ENCODE measurements around the gene GALNT18. TPM values are rescaled to one million over a fixed set of nuclear protein-coding genes. Genes with fewer than 3 reads are reported as not detected.

The GALNT18 gene
- total and polyA plus RNA-seq, 2 experiments from 2014 or later: 4.3 to 10.8 TPM

DNA sequence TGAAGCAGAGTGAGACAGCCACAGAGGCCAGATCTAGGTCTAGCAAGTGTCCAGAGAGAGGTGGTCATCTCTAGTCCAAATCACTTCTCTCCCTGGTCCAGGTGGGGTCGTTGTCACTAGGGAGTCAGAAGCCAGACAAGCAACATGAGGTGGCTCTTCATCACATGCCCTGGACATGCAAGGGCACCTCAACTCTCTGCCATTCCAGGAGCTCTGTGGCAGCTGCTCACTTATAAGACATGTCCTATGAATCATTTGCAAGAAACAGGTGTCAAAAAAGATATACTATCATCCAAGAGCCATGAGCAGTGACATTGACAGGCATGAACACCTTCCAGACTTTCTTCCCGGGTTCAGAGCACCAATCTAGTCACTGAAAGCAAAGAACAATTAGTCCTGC, 130.8 kb downstream of the GALNT18 start (continued):
- TF ChIP-seq, protein P1, sequence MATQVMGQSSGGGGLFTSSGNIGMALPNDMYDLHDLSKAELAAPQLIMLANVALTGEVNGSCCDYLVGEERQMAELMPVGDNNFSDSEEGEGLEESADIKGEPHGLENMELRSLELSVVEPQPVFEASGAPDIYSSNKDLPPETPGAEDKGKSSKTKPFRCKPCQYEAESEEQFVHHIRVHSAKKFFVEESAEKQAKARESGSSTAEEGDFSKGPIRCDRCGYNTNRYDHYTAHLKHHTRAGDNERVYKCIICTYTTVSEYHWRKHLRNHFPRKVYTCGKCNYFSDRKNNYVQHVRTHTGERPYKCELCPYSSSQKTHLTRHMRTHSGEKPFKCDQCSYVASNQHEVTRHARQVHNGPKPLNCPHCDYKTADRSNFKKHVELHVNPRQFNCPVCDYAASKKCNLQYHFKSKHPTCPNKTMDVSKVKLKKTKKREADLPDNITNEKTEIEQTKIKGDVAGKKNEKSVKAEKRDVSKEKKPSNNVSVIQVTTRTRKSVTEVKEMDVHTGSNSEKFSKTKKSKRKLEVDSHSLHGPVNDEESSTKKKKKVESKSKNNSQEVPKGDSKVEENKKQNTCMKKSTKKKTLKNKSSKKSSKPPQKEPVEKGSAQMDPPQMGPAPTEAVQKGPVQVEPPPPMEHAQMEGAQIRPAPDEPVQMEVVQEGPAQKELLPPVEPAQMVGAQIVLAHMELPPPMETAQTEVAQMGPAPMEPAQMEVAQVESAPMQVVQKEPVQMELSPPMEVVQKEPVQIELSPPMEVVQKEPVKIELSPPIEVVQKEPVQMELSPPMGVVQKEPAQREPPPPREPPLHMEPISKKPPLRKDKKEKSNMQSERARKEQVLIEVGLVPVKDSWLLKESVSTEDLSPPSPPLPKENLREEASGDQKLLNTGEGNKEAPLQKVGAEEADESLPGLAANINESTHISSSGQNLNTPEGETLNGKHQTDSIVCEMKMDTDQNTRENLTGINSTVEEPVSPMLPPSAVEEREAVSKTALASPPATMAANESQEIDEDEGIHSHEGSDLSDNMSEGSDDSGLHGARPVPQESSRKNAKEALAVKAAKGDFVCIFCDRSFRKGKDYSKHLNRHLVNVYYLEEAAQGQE (IDR thresholded peaks at IDR 0.05; ENCODE audit: unreplicated experiment): no peak

DNA sequence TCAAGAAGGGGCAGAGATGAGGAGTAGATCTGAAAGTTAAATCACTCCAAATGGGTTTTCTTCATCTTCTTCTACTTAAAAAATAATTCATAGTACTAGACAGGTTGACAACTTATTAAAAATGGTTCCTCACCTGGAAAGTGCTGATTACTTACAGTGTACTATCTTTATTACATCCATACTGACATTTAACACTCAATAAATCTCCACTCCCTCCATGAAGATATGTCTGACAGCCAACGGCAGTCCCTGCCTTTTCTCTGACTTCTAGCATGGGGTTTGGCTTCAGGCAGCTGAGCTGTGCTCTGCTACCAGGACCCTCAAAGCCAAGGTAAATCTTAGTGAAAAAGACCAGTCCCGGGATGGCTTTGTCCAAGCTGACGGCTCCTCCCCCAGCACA, 135.4 kb downstream of the GALNT18 start:
- DNase-seq (ENCODE audit: low spot score): no peak
- Histone ChIP-seq H3K27ac (ENCODE audit: low read depth) (no peak overlapping the region), H3K79me2 (replicated peaks; ENCODE audit: insufficient read depth) (no peaks in the 10 kb centered on the region), H3K36me3 (ENCODE audit: insufficient read depth) (no peaks in the 10 kb centered on the region), H3K4me1 (ENCODE audit: insufficient read depth) (no peaks in the 10 kb centered on the region), H2AFZ (no peak overlapping the region), H3K27me3 (ENCODE audit: insufficient read depth) (no peaks in the 10 kb centered on the region), H3K9me2 (ENCODE audit: insufficient read depth) (peaks cover 12% of the 10 kb centered on the region; the same call in 1 of the 2 replicates), H3F3A (replicated peaks; ENCODE audit: low read depth) (no peaks in the 10 kb centered on the region), H3K4me3 (no peak overlapping the region), H3K4me2 (no peak overlapping the region), H4K20me1 (replicated peaks; ENCODE audit: insufficient read depth) (no peaks in the 10 kb centered on the region; the same call in none of the 2 replicates)
- Mint-ChIP-seq H3K9me3 (no peaks in the 10 kb centered on the region), H3K4me3 (no peak overlapping the region), H3K27me3 (ENCODE audit: insufficient read depth, low read depth, poor library complexity) (peaks cover 3% of the 10 kb centered on the region), H3K27ac (no peak overlapping the region), H3K36me3 (ENCODE audit: low read depth) (no peaks in the 10 kb centered on the region), H3K4me1 (no peaks in the 10 kb centered on the region; the same call in 2 of the 3 replicates)
- TF ChIP-seq ZNF331 (CRISPR knock-in tag; IDR thresholded peaks at IDR 0.05; ENCODE audit: low read depth): no peak
- TF ChIP-seq, protein P2, sequence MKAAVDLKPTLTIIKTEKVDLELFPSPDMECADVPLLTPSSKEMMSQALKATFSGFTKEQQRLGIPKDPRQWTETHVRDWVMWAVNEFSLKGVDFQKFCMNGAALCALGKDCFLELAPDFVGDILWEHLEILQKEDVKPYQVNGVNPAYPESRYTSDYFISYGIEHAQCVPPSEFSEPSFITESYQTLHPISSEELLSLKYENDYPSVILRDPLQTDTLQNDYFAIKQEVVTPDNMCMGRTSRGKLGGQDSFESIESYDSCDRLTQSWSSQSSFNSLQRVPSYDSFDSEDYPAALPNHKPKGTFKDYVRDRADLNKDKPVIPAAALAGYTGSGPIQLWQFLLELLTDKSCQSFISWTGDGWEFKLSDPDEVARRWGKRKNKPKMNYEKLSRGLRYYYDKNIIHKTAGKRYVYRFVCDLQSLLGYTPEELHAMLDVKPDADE (IDR thresholded peaks at IDR 0.05): no peak
- TF ChIP-seq JUNB (IDR thresholded peaks at IDR 0.05; ENCODE audit: unreplicated experiment): no peak
- no peak for TF ChIP-seq EZH2phosphoT487 (IDR thresholded peaks at IDR 0.05; ENCODE audit: unreplicated experiment)
- no peak for TF ChIP-seq NANOG (IDR thresholded peaks at IDR 0.05; ENCODE audit: borderline replicate concordance)
- no peak for ATAC-seq

DNA sequence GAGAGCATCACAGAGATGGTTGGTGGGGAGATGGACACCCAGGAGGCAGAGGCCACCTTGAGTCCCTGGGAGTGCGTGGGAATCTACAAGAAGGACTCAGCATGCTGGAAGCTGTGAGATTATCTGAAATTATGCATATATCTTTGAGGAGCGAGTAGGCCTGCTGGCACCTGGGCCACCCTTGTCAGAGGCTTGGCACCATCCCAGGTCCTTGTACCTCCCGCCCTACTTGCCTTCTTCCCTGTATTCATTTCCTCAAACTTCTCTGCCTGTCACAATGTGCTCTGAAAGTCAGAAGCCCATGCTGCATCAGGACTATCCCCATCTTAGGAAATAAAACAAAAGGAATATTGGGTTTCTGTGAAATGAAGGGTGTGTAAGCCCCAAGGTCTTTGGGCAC, 135.8 kb downstream of the GALNT18 start:
- Mint-ChIP-seq H3K27me3 (ENCODE audit: insufficient read depth, low read depth, poor library complexity) (peaks cover 3% of the 10 kb centered on the region), H3K36me3 (ENCODE audit: low read depth) (no peaks in the 10 kb centered on the region), H3K27ac (no peak overlapping the region), H3K4me3 (no peak overlapping the region), H3K4me1 (no peaks in the 10 kb centered on the region; the same call in 2 of the 3 replicates), H3K9me3 (no peaks in the 10 kb centered on the region)
- ATAC-seq: no peak
- H3F3A ChIP-seq (replicated peaks; ENCODE audit: low read depth): no peaks in the 10 kb centered on the region
- no peak overlapping the region for H3K4me3 ChIP-seq
- H2AFZ ChIP-seq: no peak overlapping the region
- H3K4me1 ChIP-seq (ENCODE audit: insufficient read depth): no peaks in the 10 kb centered on the region
- no peak for DNase-seq (ENCODE audit: low spot score)
- no peaks in the 10 kb centered on the region for H3K27me3 ChIP-seq (ENCODE audit: insufficient read depth)
- no peak overlapping the region for H3K27ac ChIP-seq (ENCODE audit: low read depth)
- no peaks in the 10 kb centered on the region; the same call in none of the 2 replicates for H4K20me1 ChIP-seq (replicated peaks; ENCODE audit: insufficient read depth)
- H3K79me2 ChIP-seq (replicated peaks; ENCODE audit: insufficient read depth): no peaks in the 10 kb centered on the region
- no peaks in the 10 kb centered on the region for H3K36me3 ChIP-seq (ENCODE audit: insufficient read depth)
- no peak overlapping the region for H3K4me2 ChIP-seq
- peaks cover 12% of the 10 kb centered on the region; the same call in 1 of the 2 replicates for H3K9me2 ChIP-seq (ENCODE audit: insufficient read depth)
- TF ChIP-seq JUNB (IDR thresholded peaks at IDR 0.05; ENCODE audit: unreplicated experiment): no peak
- TF ChIP-seq CREB1 (CRISPR knock-in tag; IDR thresholded peaks at IDR 0.05; ENCODE audit: low read depth): no peak
- TF ChIP-seq, protein P2 (IDR thresholded peaks at IDR 0.05): no peak
- TF ChIP-seq, protein P3, sequence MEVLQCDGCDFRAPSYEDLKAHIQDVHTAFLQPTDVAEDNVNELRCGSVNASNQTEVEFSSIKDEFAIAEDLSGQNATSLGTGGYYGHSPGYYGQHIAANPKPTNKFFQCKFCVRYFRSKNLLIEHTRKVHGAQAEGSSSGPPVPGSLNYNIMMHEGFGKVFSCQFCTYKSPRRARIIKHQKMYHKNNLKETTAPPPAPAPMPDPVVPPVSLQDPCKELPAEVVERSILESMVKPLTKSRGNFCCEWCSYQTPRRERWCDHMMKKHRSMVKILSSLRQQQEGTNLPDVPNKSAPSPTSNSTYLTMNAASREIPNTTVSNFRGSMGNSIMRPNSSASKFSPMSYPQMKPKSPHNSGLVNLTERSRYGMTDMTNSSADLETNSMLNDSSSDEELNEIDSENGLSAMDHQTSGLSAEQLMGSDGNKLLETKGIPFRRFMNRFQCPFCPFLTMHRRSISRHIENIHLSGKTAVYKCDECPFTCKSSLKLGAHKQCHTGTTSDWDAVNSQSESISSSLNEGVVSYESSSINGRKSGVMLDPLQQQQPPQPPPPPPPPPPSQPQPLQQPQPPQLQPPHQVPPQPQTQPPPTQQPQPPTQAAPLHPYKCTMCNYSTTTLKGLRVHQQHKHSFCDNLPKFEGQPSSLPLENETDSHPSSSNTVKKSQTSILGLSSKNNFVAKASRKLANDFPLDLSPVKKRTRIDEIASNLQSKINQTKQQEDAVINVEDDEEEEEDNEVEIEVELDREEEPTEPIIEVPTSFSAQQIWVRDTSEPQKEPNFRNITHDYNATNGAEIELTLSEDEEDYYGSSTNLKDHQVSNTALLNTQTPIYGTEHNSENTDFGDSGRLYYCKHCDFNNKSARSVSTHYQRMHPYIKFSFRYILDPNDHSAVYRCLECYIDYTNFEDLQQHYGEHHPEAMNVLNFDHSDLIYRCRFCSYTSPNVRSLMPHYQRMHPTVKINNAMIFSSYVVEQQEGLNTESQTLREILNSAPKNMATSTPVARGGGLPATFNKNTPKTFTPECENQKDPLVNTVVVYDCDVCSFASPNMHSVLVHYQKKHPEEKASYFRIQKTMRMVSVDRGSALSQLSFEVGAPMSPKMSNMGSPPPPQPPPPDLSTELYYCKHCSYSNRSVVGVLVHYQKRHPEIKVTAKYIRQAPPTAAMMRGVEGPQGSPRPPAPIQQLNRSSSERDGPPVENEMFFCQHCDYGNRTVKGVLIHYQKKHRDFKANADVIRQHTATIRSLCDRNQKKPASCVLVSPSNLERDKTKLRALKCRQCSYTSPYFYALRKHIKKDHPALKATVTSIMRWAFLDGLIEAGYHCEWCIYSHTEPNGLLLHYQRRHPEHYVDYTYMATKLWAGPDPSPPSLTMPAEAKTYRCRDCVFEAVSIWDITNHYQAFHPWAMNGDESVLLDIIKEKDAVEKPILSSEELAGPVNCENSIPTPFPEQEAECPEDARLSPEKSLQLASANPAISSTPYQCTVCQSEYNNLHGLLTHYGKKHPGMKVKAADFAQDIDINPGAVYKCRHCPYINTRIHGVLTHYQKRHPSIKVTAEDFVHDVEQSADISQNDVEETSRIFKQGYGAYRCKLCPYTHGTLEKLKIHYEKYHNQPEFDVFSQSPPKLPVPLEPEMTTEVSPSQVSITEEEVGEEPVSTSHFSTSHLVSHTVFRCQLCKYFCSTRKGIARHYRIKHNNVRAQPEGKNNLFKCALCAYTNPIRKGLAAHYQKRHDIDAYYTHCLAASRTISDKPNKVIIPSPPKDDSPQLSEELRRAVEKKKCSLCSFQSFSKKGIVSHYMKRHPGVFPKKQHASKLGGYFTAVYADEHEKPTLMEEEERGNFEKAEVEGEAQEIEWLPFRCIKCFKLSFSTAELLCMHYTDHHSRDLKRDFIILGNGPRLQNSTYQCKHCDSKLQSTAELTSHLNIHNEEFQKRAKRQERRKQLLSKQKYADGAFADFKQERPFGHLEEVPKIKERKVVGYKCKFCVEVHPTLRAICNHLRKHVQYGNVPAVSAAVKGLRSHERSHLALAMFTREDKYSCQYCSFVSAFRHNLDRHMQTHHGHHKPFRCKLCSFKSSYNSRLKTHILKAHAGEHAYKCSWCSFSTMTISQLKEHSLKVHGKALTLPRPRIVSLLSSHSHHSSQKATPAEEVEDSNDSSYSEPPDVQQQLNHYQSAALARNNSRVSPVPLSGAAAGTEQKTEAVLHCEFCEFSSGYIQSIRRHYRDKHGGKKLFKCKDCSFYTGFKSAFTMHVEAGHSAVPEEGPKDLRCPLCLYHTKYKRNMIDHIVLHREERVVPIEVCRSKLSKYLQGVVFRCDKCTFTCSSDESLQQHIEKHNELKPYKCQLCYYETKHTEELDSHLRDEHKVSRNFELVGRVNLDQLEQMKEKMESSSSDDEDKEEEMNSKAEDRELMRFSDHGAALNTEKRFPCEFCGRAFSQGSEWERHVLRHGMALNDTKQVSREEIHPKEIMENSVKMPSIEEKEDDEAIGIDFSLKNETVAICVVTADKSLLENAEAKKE (CRISPR knock-in tag; IDR thresholded peaks at IDR 0.05): no peak
